CD4-positive, alpha-beta T cell (primary cell): Measurements from ENCODE around the gene RETREG1. TPM values are rescaled to one million over a fixed set of nuclear protein-coding genes. Genes with fewer than 3 reads are reported as not detected.

Experiments used
- ATAC-seq: fragments of 200-7000 bp; cut with Tn5 transposase; one replicate; pipeline ENCODE4 v1.10.0; 2022; ENCODE audit warnings: mild to moderate bottlenecking; ENCODE audit not compliant: poor library complexity
- CTCF ChIA-PET: fragments of 350-600 bp; sonication (Branson Sonifier 250); formaldehyde crosslinking; loops from one replicate; lab custom pipeline; 2021; ENCODE audit warnings: antibody characterized with exemption, inconsistent platforms; lab: Charles Lee
- POLR2A ChIA-PET: fragments of 350-600 bp; sonication (Branson Sonifier 250); formaldehyde crosslinking; loops from one replicate; lab custom pipeline; 2021; ENCODE audit warnings: antibody characterized with exemption, inconsistent platforms; lab: Charles Lee
- DNase-seq, 14 experiments: peaks; one replicate each; pipeline ENCODE4 v3.0.0-alpha.2; 2013 to 2020; ENCODE audit warnings: mixed read lengths in 2 of 14
- H3K27ac ChIP-seq, 2 donors: one replicate each; pipeline versions ENCODE4 v1.5.1 to v1.7.0; 2013; ENCODE audit warnings: low read length in 2 of 2, low read depth in 1 of 2, mild to moderate bottlenecking in 1 of 2
- H3K27me3 ChIP-seq, 2 experiments: 1 replicate in 1 of 2; 2 replicates in 1 of 2; pipeline versions ENCODE4 v1.6.1 to v1.7.0; 2013; ENCODE audit warnings: low read length in 2 of 2, control low read depth in 1 of 2, mild to moderate bottlenecking in 1 of 2, moderate library complexity in 1 of 2; ENCODE audit not compliant: insufficient read depth in 2 of 2, control insufficient read depth in 1 of 2
- H3K36me3 ChIP-seq: one replicate; pipeline ENCODE4 v1.6.1; 2013; ENCODE audit warnings: low read length, control low read depth; ENCODE audit not compliant: insufficient read depth
- H3K4me1 ChIP-seq: one replicate; pipeline ENCODE4 v1.6.1; 2013; ENCODE audit warnings: low read length, control low read depth; ENCODE audit not compliant: insufficient read depth
- H3K4me3 ChIP-seq: one replicate; pipeline ENCODE4 v1.5.1; 2013; ENCODE audit warnings: mild to moderate bottlenecking, low read length, moderate library complexity
- H3K9me3 ChIP-seq, 2 experiments: 1 replicate in 1 of 2; 2 replicates in 1 of 2; pipeline versions ENCODE4 v1.6.1 to v1.7.0; 2013; ENCODE audit warnings: low read length in 2 of 2, mild to moderate bottlenecking in 2 of 2, control low read depth in 1 of 2, moderate library complexity in 1 of 2; ENCODE audit not compliant: control insufficient read depth in 1 of 2, insufficient read depth in 1 of 2
- H3K27ac Mint-ChIP-seq: one replicate; pipeline ENCODE4 v1.8.0; 2020; ENCODE audit warnings: mixed read lengths
- H3K27me3 Mint-ChIP-seq: one replicate; pipeline ENCODE4 v1.8.0; 2021; ENCODE audit warnings: mixed read lengths
- H3K36me3 Mint-ChIP-seq: one replicate; pipeline ENCODE4 v1.8.0; 2021; ENCODE audit warnings: low read depth, mixed read lengths
- H3K4me1 Mint-ChIP-seq: one replicate; pipeline ENCODE4 v1.8.0; 2021; ENCODE audit warnings: low read depth, mixed read lengths
- H3K4me3 Mint-ChIP-seq: one replicate; pipeline ENCODE4 v1.8.0; 2020; ENCODE audit warnings: mild to moderate bottlenecking, mixed read lengths
- H3K9me3 Mint-ChIP-seq: one replicate; pipeline ENCODE4 v1.8.0; 2020; ENCODE audit warnings: mixed read lengths
- CTCF ChIP-seq: fragments of 200-600 bp; IDR thresholded peaks from one replicate; pipeline ENCODE4 v1.8.0; 2022; ENCODE audit warnings: antibody characterized with exemption, mild to moderate bottlenecking
- intact Hi-C, 2 experiments: fragments of 100-400 bp; cut with DNase I in 1 of 2; cut with micrococcal nuclease in 1 of 2; formaldehyde crosslinking; loops; one replicate each; pipeline versions ENCODE4 v1.15.1 to v1.9.0; 2023 to 2025; cut with DNase I, micrococcal nuclease
- total RNA-seq, 174 experiments: library from RNA in 2 of 174; stranded (reverse) in 2 of 174; gene quantifications; one replicate each; pipeline ENCODE4 v1.2.3 and lab custom pipeline; 2021 to 2026

Gene RETREG1
- total RNA-seq, 2 experiments from 2014 or later, result 68.9 to 69.7 TPM

GRCh38 chr5:16644301-16644889 is 27.6 kb upstream of the RETREG1 start:
- Histone ChIP-seq H3K9me3 (no peaks in the 10 kb centered on the region), H3K4me3 (no peak overlapping the region), H3K27ac (no peak overlapping the region), H3K27me3 (no peaks in the 10 kb centered on the region), H3K4me1 (peaks cover 11% of the 10 kb centered on the region), H3K36me3 (no peaks in the 10 kb centered on the region)
- Mint-ChIP-seq H3K4me3 (peak overlapping the region; percentile 54), H3K36me3 (no peaks in the 10 kb centered on the region), H3K9me3 (no peaks in the 10 kb centered on the region), H3K4me1 (peaks cover 13% of the 10 kb centered on the region), H3K27ac (peak overlapping the region; percentile 81), H3K27me3 (no peaks in the 10 kb centered on the region)
- no peak for TF ChIP-seq CTCF
- DNase-seq, result peak in 3 of 14 experiments; percentile 13 to 30 (median 18)
- ChIA-PET POLR2A (interaction anchor here (1.2 to 2.1 kb wide), 3 partner anchors 17 to 66 kb away, joined by 3 to 16 read pairs (median 8); partner anchors contain the start of gene RETREG1), CTCF (no interaction called here)
- intact Hi-C loops, result no loop called here
- ATAC-seq, result peak; percentile 77

- H3K9me3 Mint-ChIP-seq, result no peaks in the 10 kb centered on the region
- no peak overlapping the region for H3K27ac ChIP-seq
- POLR2A ChIA-PET, result no interaction called here
- H3K4me3 ChIP-seq, result no peak overlapping the region
- H3K4me1 ChIP-seq, result peaks cover 11% of the 10 kb centered on the region
- H3K27me3 Mint-ChIP-seq, result no peaks in the 10 kb centered on the region
- CTCF ChIA-PET, result no interaction called here
- no peak overlapping the region for H3K4me3 Mint-ChIP-seq
- peaks cover 13% of the 10 kb centered on the region for H3K4me1 Mint-ChIP-seq
- H3K27me3 ChIP-seq, result no peaks in the 10 kb centered on the region
- TF ChIP-seq CTCF, result no peak
- intact Hi-C loops, result no loop called here
- no peaks in the 10 kb centered on the region for H3K36me3 ChIP-seq
- ATAC-seq (no peak), DNase-seq (no peak)
- H3K27ac Mint-ChIP-seq, result no peak overlapping the region
- no peaks in the 10 kb centered on the region for H3K36me3 Mint-ChIP-seq
- H3K9me3 ChIP-seq, result no peaks in the 10 kb centered on the region
Observed at GRCh38 chr5:16642867-16643266, 26.1 kb upstream of the RETREG1 start.

- no peak overlapping the region for H3K27ac ChIP-seq
- Mint-ChIP-seq H3K36me3 (no peaks in the 10 kb centered on the region), H3K4me1 (peaks cover 7% of the 10 kb centered on the region), H3K27ac (no peak overlapping the region), H3K9me3 (no peaks in the 10 kb centered on the region), H3K4me3 (no peak overlapping the region), H3K27me3 (no peaks in the 10 kb centered on the region)
- no peaks in the 10 kb centered on the region for H3K9me3 ChIP-seq
- intact Hi-C loops, result no loop called here
- POLR2A ChIA-PET, result interaction anchor here (0.6 kb wide), 1 partner anchor 22 kb away, joined by 3 read pairs; no protein-coding TSS in a partner anchor
- H3K36me3 ChIP-seq, result no peaks in the 10 kb centered on the region
- ATAC-seq (no peak), DNase-seq (no peak)
- H3K4me1 ChIP-seq, result peaks cover 3% of the 10 kb centered on the region
- H3K27me3 ChIP-seq, result no peaks in the 10 kb centered on the region
- no peak overlapping the region for H3K4me3 ChIP-seq
- no peak for TF ChIP-seq CTCF
- CTCF ChIA-PET, result no interaction called here
Observed at GRCh38 chr5:16639206-16639605, 22.4 kb upstream of the RETREG1 start.
